Tibial nerve (tissue), 4 donors: ENCODE results near the gene ARSG. TPM values are rescaled to one million over a fixed set of nuclear protein-coding genes. Genes with fewer than 3 reads are reported as not detected.
"Not testable (repeated sequence)": the region's sequence is repeated elsewhere in the genome, so short reads cannot be mapped to it uniquely, and the experiment has no call there.

Source experiments
- DNase-seq, 2 donors: peaks; one replicate each; pipeline ENCODE4 v3.0.0-alpha.2; 2019; ENCODE audit warnings: low spot score in 2 of 2
- H3K27ac ChIP-seq, 4 donors: fragments of 200-600 bp; sonication (generic) in 3 of 4; one replicate each; pipeline ENCODE4 v1.5.1; 2017 to 2019; ENCODE audit warnings: mild to moderate bottlenecking in 1 of 4
- H3K27me3 ChIP-seq, 2 donors: fragments of 200-600 bp; sonication (generic) in 1 of 2; one replicate each; pipeline versions ENCODE4 v1.5.1 to v1.6.0; 2017 to 2019
- H3K36me3 ChIP-seq, 3 donors: fragments of 200-600 bp; sonication (generic); one replicate each; pipeline ENCODE4 v1.5.1; 2018 to 2019
- H3K4me1 ChIP-seq, 4 donors: fragments of 200-600 bp; sonication (generic) in 3 of 4; one replicate each; pipeline ENCODE4 v1.5.1; 2017 to 2019
- H3K4me3 ChIP-seq, 4 donors: fragments of 200-600 bp; sonication (generic) in 3 of 4; one replicate each; pipeline ENCODE4 v1.5.1; 2017 to 2019; ENCODE audit warnings: mild to moderate bottlenecking in 1 of 4, moderate library complexity in 1 of 4
- H3K9me3 ChIP-seq, 4 donors: fragments of 200-600 bp; sonication (generic) in 3 of 4; one replicate each; pipeline ENCODE4 v1.5.1; 2017 to 2019
- EP300 ChIP-seq, 2 donors: sonication (generic); formaldehyde crosslinking; IDR thresholded peaks; one replicate each; pipeline ENCODE4 v1.6.1; 2017; ENCODE audit warnings: antibody characterized with exemption in 2 of 2, mild to moderate bottlenecking in 1 of 2
- POLR2A ChIP-seq, 2 donors: fragments of 450-650 bp; IDR thresholded peaks; one replicate each; pipeline ENCODE4 v1.6.1; 2017; ENCODE audit warnings: antibody characterized with exemption in 2 of 2, mild to moderate bottlenecking in 2 of 2, moderate library complexity in 2 of 2
- WGBS, 2 donors: methylation state at CpG; one replicate each; pipeline ENCODE4 v1.1.5; 2018; 5-methylcytosine and 5-hydroxymethylcytosine counted together
- total RNA-seq, 4 donors: library from RNA; depleted of rRNA; stranded (reverse); fragments of >200 nt; gene quantifications; one replicate each; pipeline ENCODE4 v1.1.0, GENCODE V29; 2016
- TF ChIP-seq, protein P1 (sequence below), 5 experiments: fragments of 200-600 bp in 3 of 5; fragments of 450-650 bp in 2 of 5; sonication (generic) in 3 of 5; IDR thresholded peaks; one replicate each; pipeline ENCODE4 v1.5.1; 2016 to 2019; ENCODE audit warnings: antibody characterized with exemption in 5 of 5, mild to moderate bottlenecking in 3 of 5, moderate library complexity in 2 of 5

ARSG gene
- total RNA-seq, 4 donors from 2014 or later = 2.1 to 11.4 (median 4.1) TPM

DNA sequence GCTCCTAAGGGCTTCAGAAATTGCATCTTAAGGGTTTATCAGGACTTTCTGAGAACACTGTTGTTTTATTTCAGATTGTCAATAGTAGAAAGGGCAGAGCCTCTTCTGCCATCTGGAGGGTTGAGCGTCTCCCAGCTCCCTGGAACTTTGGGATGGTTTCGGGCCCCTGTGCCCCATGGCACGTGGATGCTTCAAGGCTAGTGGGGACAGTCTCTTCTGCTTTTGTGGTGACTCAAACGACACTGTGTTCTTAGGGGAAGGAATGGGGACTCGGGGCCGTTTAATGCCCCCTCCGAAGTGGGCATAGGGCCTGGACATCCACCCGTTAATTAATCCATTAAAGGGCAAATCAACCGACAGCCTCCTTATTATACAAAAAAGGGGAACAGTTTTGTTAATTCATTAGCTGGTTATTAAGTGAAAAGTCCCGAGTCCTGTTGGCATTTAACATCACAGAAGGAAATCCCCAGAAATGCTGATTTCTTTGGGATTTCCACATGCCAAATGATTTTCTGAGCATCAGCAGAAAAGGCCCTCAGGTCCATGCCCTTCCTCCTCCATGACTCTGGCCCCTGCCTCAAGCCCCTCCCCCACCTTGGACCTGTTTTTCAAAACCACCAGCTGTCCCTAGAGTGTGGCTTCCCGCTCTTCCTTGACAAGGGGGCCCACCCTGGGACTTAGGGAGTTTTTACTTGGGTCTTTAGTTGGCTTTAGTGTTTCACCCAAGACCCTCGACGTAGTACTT lies 68.7 kb downstream of the ARSG start:
- H3K4me1 ChIP-seq = no peaks in the 10 kb centered on the region
- no peak for TF ChIP-seq POLR2A (IDR thresholded peaks at IDR 0.05)
- TF ChIP-seq EP300 (IDR thresholded peaks at IDR 0.05) = no peak
- TF ChIP-seq, protein P1, sequence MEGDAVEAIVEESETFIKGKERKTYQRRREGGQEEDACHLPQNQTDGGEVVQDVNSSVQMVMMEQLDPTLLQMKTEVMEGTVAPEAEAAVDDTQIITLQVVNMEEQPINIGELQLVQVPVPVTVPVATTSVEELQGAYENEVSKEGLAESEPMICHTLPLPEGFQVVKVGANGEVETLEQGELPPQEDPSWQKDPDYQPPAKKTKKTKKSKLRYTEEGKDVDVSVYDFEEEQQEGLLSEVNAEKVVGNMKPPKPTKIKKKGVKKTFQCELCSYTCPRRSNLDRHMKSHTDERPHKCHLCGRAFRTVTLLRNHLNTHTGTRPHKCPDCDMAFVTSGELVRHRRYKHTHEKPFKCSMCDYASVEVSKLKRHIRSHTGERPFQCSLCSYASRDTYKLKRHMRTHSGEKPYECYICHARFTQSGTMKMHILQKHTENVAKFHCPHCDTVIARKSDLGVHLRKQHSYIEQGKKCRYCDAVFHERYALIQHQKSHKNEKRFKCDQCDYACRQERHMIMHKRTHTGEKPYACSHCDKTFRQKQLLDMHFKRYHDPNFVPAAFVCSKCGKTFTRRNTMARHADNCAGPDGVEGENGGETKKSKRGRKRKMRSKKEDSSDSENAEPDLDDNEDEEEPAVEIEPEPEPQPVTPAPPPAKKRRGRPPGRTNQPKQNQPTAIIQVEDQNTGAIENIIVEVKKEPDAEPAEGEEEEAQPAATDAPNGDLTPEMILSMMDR (IDR thresholded peaks at IDR 0.05) = no peak
- no peak overlapping the region for H3K4me3 ChIP-seq
- no peak for DNase-seq
- H3K27me3 ChIP-seq = no peaks in the 10 kb centered on the region
- WGBS, 2 donors = 82% methylated on average over 13 of the region's 13 CpGs
- H3K27ac ChIP-seq = no peak overlapping the region
- no peaks in the 10 kb centered on the region for H3K9me3 ChIP-seq
- peaks cover 0 to 51% (median 0%) of the 10 kb centered on the region in 3 donors for H3K36me3 ChIP-seq

DNA sequence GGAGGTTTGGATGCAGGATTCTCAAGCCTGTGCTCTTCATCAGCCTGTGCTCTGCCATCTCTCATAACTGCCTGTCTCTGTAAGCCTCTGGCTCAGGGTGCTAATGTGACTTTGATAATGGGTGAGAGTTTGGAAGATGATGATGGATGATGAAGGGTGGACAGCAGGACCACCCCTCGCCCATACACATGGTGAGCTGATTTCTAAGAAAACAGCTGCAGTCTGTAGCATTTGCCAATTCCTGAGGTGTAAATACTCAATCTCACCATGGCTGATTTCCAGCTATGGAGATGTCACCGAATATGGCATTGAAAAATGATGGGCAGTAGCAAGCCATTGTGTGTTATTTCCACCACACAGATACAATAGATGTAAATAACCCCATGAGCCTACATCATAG lies 74.2 kb downstream of the ARSG start:
- no peaks in the 10 kb centered on the region for H3K4me1 ChIP-seq
- TF ChIP-seq, protein P1 (IDR thresholded peaks at IDR 0.05) = no peak
- TF ChIP-seq EP300 (IDR thresholded peaks at IDR 0.05) (no peak), POLR2A (IDR thresholded peaks at IDR 0.05) (no peak)
- DNase-seq = no peak
- no peaks in the 10 kb centered on the region for H3K9me3 ChIP-seq
- peaks cover 0 to 52% (median 0%) of the 10 kb centered on the region in 3 donors for H3K36me3 ChIP-seq
- H3K27me3 ChIP-seq = no peaks in the 10 kb centered on the region
- WGBS, 2 donors = 94 to 95% methylated on average over 2 of the region's 2 CpGs
- no peak overlapping the region for H3K27ac ChIP-seq
- no peak overlapping the region for H3K4me3 ChIP-seq

DNA sequence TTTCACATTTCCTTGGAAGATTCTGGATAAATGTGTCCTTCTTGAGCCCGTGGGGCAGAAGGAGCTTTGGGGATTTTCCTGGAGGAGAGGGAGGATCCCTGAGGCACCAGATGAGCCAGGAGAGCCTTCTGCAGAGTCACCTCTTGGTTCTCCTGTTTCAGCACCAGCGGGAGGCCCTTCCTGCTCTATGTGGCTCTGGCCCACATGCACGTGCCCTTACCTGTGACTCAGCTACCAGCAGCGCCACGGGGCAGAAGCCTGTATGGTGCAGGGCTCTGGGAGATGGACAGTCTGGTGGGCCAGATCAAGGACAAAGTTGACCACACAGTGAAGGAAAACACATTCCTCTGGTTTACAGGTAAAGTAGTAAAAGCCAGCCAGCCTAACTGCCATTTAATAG lies 77.1 kb downstream of the ARSG start:
- Histone ChIP-seq H3K4me1 (no peaks in the 10 kb centered on the region), H3K27ac (no peak overlapping the region), H3K27me3 (no peaks in the 10 kb centered on the region), H3K9me3 (no peaks in the 10 kb centered on the region), H3K4me3 (no peak overlapping the region), H3K36me3 (peaks cover 0 to 38% (median 0%) of the 10 kb centered on the region in 3 donors)
- 90 to 93% methylated on average over 5 of the region's 5 CpGs for WGBS, 2 donors
- no peak for DNase-seq
- TF ChIP-seq EP300 (IDR thresholded peaks at IDR 0.05) = no peak
- TF ChIP-seq POLR2A (IDR thresholded peaks at IDR 0.05) = no peak

DNA sequence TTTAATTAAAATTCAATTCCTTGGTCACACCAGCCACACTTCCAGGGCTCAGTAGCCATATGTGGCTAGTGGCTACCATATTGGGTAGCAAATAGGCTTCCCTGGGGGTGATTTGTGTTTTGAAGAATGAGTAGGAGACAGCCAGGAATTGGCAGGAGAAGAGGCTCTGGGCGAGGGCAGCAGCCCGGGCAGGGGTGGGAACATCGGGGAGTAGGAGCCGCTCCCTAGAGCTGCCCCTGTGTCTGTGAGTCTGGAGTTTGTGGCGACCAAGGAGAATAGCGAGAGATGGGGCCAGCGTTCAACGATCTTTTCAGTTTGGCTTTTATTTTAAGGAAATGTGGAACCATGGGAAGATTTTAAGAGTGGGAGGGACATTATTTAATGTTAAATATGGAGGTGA lies 84.3 kb downstream of the ARSG start:
- Histone ChIP-seq H3K27ac (no peak overlapping the region), H3K4me3 (no peak overlapping the region), H3K36me3 (peaks cover 0 to under 1% (median 0%) of the 10 kb centered on the region in 3 donors), H3K27me3 (no peaks in the 10 kb centered on the region), H3K4me1 (peaks cover 0 to 27% (median 19%) of the 10 kb centered on the region in 4 donors), H3K9me3 (no peaks in the 10 kb centered on the region)
- TF ChIP-seq POLR2A (IDR thresholded peaks at IDR 0.05) (no peak), EP300 (IDR thresholded peaks at IDR 0.05) (no peak)
- TF ChIP-seq, protein P1 (IDR thresholded peaks at IDR 0.05) = no peak
- 90% methylated on average over 8 of the region's 8 CpGs for WGBS, 2 donors
- DNase-seq = no peak

DNA sequence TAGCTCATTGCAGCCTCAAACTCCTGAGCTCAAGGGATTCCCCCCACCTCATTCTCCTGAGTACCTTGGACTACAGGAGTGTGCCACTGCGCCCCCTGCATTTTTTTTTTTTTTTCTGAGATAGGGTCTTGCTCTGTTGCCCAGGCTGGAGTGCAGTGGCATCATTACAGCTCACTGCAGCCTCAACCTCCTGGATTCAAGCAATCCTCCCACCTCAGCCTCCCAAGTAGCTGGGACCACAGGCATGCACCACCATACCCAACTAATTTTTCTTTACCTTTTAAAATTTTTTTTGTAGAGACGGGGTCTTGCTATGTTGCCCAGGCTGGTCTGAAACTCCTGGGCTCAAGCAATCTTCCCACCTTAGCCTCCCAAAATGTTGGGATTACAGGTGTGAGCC lies 84.9 kb downstream of the ARSG start:
- 92 to 97% methylated on average over 2 of the region's 2 CpGs for WGBS, 2 donors
- not testable (repeated sequence) for H3K4me3 ChIP-seq, H3K36me3 ChIP-seq, H3K9me3 ChIP-seq, DNase-seq, H3K27me3 ChIP-seq
- Histone ChIP-seq H3K27ac (peak overlapping the region in 2 of 4 donors; percentile 92 to 97), H3K4me1 (peaks cover 0 to 27% (median 19%) of the 10 kb centered on the region in 4 donors)

DNA sequence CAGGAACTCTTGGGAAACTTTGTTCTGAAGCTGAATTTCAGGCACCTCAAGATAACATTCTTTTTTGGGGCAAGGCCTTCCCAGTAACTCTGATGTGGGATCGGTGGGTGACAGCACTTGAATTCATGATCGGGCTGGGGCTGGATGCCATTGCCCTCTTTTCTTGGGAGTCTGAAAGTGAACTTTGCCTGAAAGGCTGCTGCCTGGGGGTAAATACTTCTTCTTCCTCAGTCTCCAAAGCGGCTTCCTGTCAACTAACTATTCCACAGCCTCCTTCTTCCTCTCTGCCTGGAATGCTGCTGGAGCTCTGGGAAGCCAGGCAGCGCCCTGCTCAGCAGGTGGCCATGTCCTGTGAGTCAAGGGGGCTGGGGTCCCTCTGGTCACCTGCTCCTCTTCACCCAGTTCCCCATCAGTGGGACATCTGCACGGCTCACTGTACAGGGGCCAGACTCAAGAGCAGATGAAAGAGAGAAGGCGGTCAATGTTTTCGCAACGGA lies 86.5 kb downstream of the ARSG start:
- WGBS, 2 donors = 38 to 42% methylated on average over 8 of the region's 8 CpGs
- no peak for DNase-seq
- H3K27ac ChIP-seq = peak overlapping the region; percentile 83 to 97 (median 88)
- no peaks in the 10 kb centered on the region for H3K9me3 ChIP-seq
- H3K36me3 ChIP-seq = no peaks in the 10 kb centered on the region
- H3K4me1 ChIP-seq = peaks cover 0 to 28% (median 19%) of the 10 kb centered on the region in 4 donors
- no peaks in the 10 kb centered on the region for H3K27me3 ChIP-seq
- peak overlapping the region in 1 of 4 donors; percentile 30 for H3K4me3 ChIP-seq
- TF ChIP-seq EP300 (IDR thresholded peaks at IDR 0.05) (no peak), POLR2A (IDR thresholded peaks at IDR 0.05) (no peak)
- TF ChIP-seq, protein P1 (IDR thresholded peaks at IDR 0.05) = no peak
